Heart right ventricle (tissue), 16 donors: ENCODE measurements around the gene PLPP1. TPM values are rescaled to one million over a fixed set of nuclear protein-coding genes. Genes with fewer than 3 reads are reported as not detected.

ENCODE experiments used
- ATAC-seq, 8 donors: fragments of 200-7000 bp; cut with Tn5 transposase; one replicate each; pipeline ENCODE4 v1.9.1; 2020; ENCODE audit warnings: mild to moderate bottlenecking in 8 of 8, moderate library complexity in 8 of 8, moderate number of reproducible peaks in 1 of 8
- DNase-seq, 2 donors: peaks; one replicate each; pipeline ENCODE4 v3.0.0-alpha.2; 2020
- H3K27ac ChIP-seq, 10 donors: fragments of 200-600 bp; sonication (generic) in 2 of 10; one replicate each; pipeline versions ENCODE4 v1.5.0 to v1.8.0; 2020 to 2022; ENCODE audit warnings: mild to moderate bottlenecking in 3 of 10
- H3K27me3 ChIP-seq, 7 donors: fragments of 200-600 bp; one replicate each; pipeline ENCODE4 v1.8.0; 2021 to 2022; ENCODE audit warnings: mild to moderate bottlenecking in 2 of 7
- H3K36me3 ChIP-seq, 9 donors: fragments of 200-600 bp; sonication (generic) in 1 of 9; one replicate each; pipeline versions ENCODE4 v1.5.0 to v1.8.0; 2020 to 2022; ENCODE audit warnings: mild to moderate bottlenecking in 2 of 9
- H3K4me1 ChIP-seq, 9 donors: fragments of 200-600 bp; sonication (generic) in 1 of 9; one replicate each; pipeline versions ENCODE4 v1.5.0 to v1.8.0; 2020 to 2022; ENCODE audit warnings: mild to moderate bottlenecking in 4 of 9
- H3K4me3 ChIP-seq, 10 donors: fragments of 200-600 bp; sonication (generic) in 2 of 10; one replicate each; pipeline versions ENCODE4 v1.5.0 to v1.8.0; 2020 to 2022; ENCODE audit warnings: mild to moderate bottlenecking in 7 of 10, moderate library complexity in 2 of 10
- H3K9me3 ChIP-seq, 11 donors: fragments of 200-600 bp in 10 of 11; sonication (generic) in 2 of 11; one replicate each; pipeline versions ENCODE4 v1.5.0 to v1.8.0; 2013 to 2022; ENCODE audit warnings: mild to moderate bottlenecking in 2 of 11, control low read depth in 1 of 11, moderate library complexity in 1 of 11
- CTCF ChIP-seq, 9 donors: fragments of 200-600 bp; sonication (generic) in 2 of 9; IDR thresholded peaks; one replicate each; pipeline versions ENCODE4 v1.5.0 to v1.8.0; 2021 to 2022; ENCODE audit warnings: antibody characterized with exemption in 9 of 9, mild to moderate bottlenecking in 5 of 9, moderate library complexity in 1 of 9
- WGBS, 2 donors: extraction: QIAGEN DNeasy Blood & Tissue Kit; methylation state at CpG; one replicate each; pipeline ENCODE4 v1.1.7; 2013; ENCODE audit warnings: inconsistent platforms in 1 of 2; 5-methylcytosine and 5-hydroxymethylcytosine counted together
- intact Hi-C, 10 donors: fragments of 100-400 bp; cut with DNase I; formaldehyde crosslinking; loops; one replicate each; pipeline versions ENCODE4 v1.11.1 to v1.14.2; 2022
- polyA plus RNA-seq, 2 donors: library from polyadenylated mRNA; stranded (reverse); fragments of 200-250 nt; gene quantifications; one replicate each; pipeline ENCODE4 v1.2.3, GENCODE V29; 2013
- total RNA-seq, 10 donors: library from RNA; stranded (reverse); fragmentation: NEBNext Ultra II Directional in 3 of 10; extraction: Animal tissue kit (Norgen Biotek cat#: 25700) in 3 of 10; gene quantifications; one replicate each; pipeline versions ENCODE4 v1.2.1 to v1.2.4, GENCODE V29; 2021 to 2023
- donor health status: Arrhythmogenic right ventricular cardiomyopathy.
- donor health status: ischemic (EF 13 %, LVEDD 7.1; RV severe dilation, severe dysfunction).
- donor health status: healthy with polysubstance abuse.
- donor health status: DM: no; HTN: yes; CAD: no.
- donor health status: DM: no; HTN: no; CAD: no.
- donor health status: ischemic (EF 25% LVEDD 6.9; RV normal size, moderate dysfunction).
- donor health status: ischemic (EF 25% LVEDD 5.7; RV mildly dilated, moderate dysfunction).
- donor health status: healthy.
- donor health status: DM: yes; HTN: yes; CAD: no.
- donor health status: Ischemic cardiomyopathy.
- donor health status: ischemic (EF 35%, LVEDD 5.7; RV mildly dilated, moderate dysfunction).
- donor health status: nonischemic (EF 11% LVEDD 7.7; RV severe dilation, severe dysfunction).
- donor health status: DM: yes; HTN: yes; CAD: no.
- donor health status: PGD.
- donor health status: ischemic (EF 29% LVEDD 5.4; RV normal size, mild dysfunction).
- donor health status: nonischemic (EF 23%, LVEDD 6.1; RV moderate dilation, normal function).

The PLPP1 gene
- total and polyA plus RNA-seq, 12 donors = 58.7 to 111 (median 77.4) TPM

- Histone ChIP-seq H3K4me1 (peaks cover 0 to 91% (median 51%) of the 10 kb centered on the region in 9 donors), H3K9me3 (no peaks in the 10 kb centered on the region), H3K27me3 (no peaks in the 10 kb centered on the region), H3K27ac (peak overlapping the region in 2 of 10 donors; percentile 36 to 54), H3K36me3 (no peaks in the 10 kb centered on the region), H3K4me3 (no peak overlapping the region)
- intact Hi-C loops = loop anchor here in 2 of 10 donors (10.0 kb wide), 2 partner anchors 47 to 97 kb away; no protein-coding TSS in a partner anchor
- TF ChIP-seq CTCF (IDR thresholded peaks at IDR 0.05) = no peak
- 25 to 28% methylated on average over 5 of the region's 5 CpGs for WGBS, 2 donors
- DNase-seq (no peak), ATAC-seq (peak in 4 of 8 donors; percentile 16 to 69 (median 40))
These were observed 12.9 kb downstream of the PLPP1 start for GRCh38 chr5:55521881-55522280.

- H3K4me1 ChIP-seq = peaks cover 0 to 95% (median 66%) of the 10 kb centered on the region in 9 donors
These were observed 14.5 kb downstream of the PLPP1 start for GRCh38 chr5:55520117-55520839.

GRCh38 chr5:55518831-55519390 lies 15.9 kb downstream of the PLPP1 start:
- intact Hi-C loops = loop anchor here in 1 of 10 donors (10.0 kb wide), 1 partner anchor 174 kb away; no protein-coding TSS in a partner anchor
- no peak for TF ChIP-seq CTCF (IDR thresholded peaks at IDR 0.05)
- H3K4me1 ChIP-seq = peaks cover 0 to 95% (median 63%) of the 10 kb centered on the region in 9 donors

More at GRCh38 chr5:55520117-55520839, 14.5 kb downstream of the PLPP1 start:
- peak overlapping the region in 1 of 10 donors; percentile 3 for H3K27ac ChIP-seq
- no peak for TF ChIP-seq CTCF (IDR thresholded peaks at IDR 0.05)
- WGBS, 2 donors = 94 to 97% methylated on average over 2 of the region's 2 CpGs
- H3K9me3 ChIP-seq = no peaks in the 10 kb centered on the region
- no peaks in the 10 kb centered on the region for H3K27me3 ChIP-seq
- no peaks in the 10 kb centered on the region for H3K36me3 ChIP-seq
- H3K4me3 ChIP-seq = no peak overlapping the region
- ATAC-seq (no peak), DNase-seq (no peak)
- intact Hi-C loops = loop anchor here in 2 of 10 donors (10.0 kb wide), 2 partner anchors 45 to 95 kb away; no protein-coding TSS in a partner anchor

GRCh38 chr5:55517804-55518203 lies 17.0 kb downstream of the PLPP1 start:
- WGBS, 2 donors = 95 to 98% methylated on average over 7 of the region's 7 CpGs
- H3K4me1 ChIP-seq = peaks cover 0 to 84% (median 54%) of the 10 kb centered on the region in 9 donors
- no peak overlapping the region for H3K27ac ChIP-seq
- no peaks in the 10 kb centered on the region for H3K27me3 ChIP-seq
- no peak for TF ChIP-seq CTCF (IDR thresholded peaks at IDR 0.05)
- H3K4me3 ChIP-seq = no peak overlapping the region
- intact Hi-C loops = loop anchor here in 1 of 10 donors (10.0 kb wide), 1 partner anchor 173 kb away; no protein-coding TSS in a partner anchor
- no peaks in the 10 kb centered on the region for H3K36me3 ChIP-seq
- ATAC-seq (no peak), DNase-seq (no peak)
- H3K9me3 ChIP-seq = no peaks in the 10 kb centered on the region

More at GRCh38 chr5:55518831-55519390, 15.9 kb downstream of the PLPP1 start:
- no peak for DNase-seq
- H3K27ac ChIP-seq = peak overlapping the region in 1 of 10 donors; percentile 2
- H3K36me3 ChIP-seq = no peaks in the 10 kb centered on the region
- no peaks in the 10 kb centered on the region for H3K9me3 ChIP-seq
- no peak overlapping the region for H3K4me3 ChIP-seq
- H3K27me3 ChIP-seq = no peaks in the 10 kb centered on the region
- no peak for ATAC-seq
